NOMO-1 treated with dmso at 0.1 percent for 144 hours (cell line): ENCODE data around the gene HDGFL3.

Experiments used
- DNase-seq: peaks from one replicate; lab custom pipeline; 2025; ENCODE audit not compliant: unreplicated experiment; lab: John Stamatoyannopoulos, UW

Gene HDGFL3

DNA sequence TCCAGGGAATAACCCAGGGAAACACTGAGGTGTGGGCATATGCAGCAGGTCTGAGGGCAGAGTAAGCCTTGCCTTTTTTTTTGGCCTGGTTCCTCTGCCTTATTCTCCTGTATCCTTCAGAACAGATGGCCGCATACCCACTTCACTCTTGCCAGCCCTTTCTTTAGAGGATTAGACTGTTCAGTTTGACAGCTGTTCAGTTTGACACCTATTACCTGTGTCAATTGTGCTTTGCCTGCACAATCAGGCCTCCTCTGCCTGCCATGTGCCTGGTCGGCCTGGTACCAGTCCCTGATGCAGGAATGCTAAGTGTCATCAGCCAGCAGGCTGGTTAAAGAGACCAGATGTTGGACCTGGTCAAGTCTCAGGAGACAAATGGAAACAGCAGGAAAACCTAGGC is 77.8 kb downstream of the HDGFL3 start:
- DNase-seq = no peak

DNA sequence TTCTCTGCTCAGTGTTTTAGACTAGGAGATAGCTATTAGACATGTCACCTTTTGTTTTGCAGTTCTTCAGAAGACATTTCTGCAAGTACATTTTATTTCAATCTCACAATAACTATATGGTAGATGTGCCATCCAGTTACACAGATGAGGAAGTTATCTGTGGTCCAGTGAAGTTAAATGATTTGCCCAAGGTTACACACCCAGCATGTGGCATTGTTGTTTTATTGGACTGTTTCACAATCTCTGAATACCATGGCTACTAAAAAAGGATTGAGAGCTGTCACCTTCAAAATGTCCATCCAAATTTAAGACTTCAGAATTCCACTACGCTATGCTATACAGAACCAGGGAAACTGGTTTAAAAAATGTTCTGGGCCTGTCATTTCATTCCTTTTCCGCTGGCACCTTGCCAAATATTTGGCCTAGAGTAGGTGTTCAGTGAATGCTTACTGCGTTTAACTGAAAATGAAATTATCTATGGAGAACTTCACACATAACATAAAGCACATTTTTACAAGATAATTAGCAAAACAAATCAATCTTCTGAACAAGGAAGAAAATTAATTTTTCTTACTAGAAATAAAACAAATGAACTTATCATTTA is 80.0 kb downstream of the HDGFL3 start:
- DNase-seq = no peak

DNA sequence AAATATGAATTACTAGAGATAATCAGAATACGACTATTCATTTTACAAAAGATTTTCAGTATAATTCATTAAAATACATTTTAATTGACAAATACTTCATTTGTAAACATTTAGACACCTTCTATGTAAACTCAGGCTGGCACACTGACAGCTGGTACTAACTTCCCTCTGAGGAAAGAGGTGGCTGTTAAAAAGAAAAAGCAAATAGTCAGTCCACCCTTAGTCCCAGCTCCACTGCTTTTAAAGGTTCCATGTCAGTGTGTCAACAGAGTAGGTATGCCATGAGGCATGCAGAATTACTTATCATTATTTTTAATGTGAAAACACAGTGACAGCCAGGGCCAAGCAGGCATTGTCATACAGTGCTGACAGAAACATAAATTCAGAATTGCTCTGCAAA is 84.1 kb downstream of the HDGFL3 start:
- DNase-seq = no peak

- DNase-seq = no peak
Measured at GRCh38 chr15:83119968-83120581, 87.5 kb downstream of the HDGFL3 start.

GRCh38 chr15:83118968-83119367 is 88.7 kb downstream of the HDGFL3 start:
- no peak for DNase-seq

DNA sequence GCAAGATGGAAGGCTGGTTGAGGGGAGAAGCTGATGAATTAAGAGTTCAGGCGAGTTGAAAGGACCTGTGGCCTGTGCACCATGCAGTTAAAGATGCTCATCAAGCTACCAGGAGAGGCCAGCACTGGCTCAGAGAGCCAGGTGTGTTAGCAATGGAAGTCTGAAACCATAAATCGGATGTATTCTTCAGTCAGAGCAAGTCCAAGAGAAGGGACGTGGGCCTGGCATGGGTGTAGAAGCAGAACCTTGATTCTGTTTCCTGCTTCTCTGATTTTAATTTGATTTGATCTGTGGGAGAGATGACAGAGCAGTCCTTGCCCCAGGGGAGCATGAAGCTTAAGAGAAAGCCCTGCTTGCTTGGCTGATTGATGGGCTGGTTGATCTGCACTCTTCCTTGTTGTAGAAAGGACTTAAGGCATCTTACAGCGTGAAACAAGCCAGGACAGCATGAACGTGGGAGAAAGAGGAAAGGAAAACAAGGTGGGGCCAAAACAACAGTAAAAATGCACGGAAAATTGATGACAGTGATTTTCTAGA is 89.3 kb downstream of the HDGFL3 start:
- DNase-seq = no peak

DNA sequence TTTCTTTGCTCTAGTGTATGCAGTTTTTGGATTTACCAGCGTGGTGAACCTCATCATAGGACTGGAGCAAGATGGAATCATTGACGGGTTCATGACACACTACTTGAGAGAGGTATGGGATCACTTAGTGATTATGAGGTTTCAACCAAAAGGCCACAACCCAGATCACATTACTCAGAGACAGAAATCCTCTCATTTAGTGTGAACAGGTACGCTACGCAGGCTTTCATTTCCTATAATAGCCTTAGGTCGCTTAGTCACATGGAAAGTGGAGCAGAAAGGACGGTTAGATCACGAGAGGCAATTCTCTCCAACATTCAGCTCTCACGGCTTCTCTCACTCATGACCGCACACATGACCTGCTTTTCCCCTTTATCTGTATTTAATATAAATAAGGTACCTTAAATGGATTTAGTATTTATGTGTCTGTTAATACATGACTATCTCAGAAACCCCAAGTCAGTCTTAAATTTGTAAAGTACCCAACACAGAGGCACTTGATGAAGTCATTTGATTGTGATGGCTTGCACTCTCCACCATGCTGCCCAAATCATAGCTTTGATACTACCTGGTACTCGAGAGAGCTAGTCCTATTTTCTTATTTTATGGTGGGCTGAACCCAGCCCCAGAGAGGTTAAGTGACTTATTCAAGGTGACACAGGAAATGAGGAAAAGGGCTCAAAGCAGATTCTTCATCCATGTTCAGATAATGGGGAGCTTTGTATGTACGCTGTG is 91.6 kb downstream of the HDGFL3 start:
- DNase-seq = no peak

DNA sequence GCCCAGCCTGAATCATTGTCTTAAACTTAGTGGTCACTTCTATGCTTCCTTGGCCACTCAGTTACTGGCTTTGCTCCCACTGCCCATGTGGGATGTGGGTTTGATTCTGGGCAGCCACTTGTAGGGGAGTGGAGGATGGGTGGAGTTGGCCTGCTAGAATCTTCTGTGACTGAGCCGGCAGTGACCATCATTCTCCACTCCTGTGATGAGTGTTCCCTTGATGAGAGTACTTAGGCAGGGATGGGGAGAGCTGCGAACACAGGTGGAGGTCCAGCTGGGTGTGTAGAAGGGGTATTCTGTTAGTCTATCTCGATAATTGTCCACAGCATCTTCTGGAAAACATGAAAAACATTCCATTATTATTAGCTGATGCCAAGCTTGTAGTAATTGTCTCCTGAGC is 92.2 kb downstream of the HDGFL3 start:
- no peak for DNase-seq

GRCh38 chr15:83114856-83115255 is 92.8 kb downstream of the HDGFL3 start:
- DNase-seq = no peak

DNA sequence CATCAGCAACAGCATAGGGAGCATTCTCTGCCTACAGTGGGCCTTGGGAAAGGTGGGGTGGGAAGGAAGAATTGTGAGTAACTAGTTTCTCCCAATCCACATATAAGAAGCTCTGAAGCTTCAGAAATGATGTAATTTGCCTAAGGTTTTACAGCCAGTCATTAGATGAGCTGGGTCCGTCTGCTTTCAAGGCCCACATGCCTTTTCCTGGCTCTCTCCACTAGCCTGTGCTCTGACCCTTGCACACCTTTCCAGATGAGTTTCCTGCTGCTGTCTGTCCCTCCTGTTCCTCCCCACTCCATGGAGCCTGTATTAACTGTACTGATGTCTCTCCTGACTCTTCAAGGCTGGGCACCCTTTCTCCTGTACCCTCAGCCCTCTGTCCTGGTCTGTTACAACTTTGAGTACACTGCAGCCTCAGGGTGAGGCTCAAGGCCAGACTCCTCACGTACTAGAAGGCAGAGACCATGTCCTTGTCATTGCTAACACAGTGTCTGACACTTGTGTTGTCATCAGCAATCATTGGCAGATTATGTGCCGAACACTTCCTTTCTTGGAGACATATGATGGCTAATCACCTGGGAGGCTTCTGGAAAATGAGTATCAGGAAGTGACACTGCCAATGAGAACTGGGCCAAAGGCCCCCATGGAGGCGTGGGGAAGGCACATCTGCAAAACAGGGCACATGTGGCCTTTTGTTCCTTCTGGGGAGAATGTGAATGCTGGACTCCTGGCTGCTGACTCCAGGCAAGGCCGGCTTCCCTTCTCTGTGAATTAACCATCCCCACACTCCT is 93.5 kb downstream of the HDGFL3 start:
- DNase-seq = no peak

DNA sequence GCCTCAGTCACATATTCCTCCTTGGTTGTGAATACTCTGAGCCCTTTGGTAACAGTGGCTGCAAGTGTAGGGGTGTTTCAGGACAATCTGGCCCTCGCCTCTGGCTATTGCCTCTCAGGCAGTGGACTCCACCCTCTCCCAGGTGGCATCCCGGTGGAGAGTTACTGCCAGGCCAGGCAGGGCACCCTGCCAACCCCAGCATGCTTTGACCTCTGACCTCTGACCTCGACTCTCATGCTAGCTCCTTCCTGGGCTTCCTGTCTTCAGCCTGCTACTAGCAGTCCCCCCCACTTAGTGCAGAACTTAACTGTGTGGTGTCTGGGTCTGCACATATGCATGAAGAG is 94.7 kb downstream of the HDGFL3 start:
- no peak for DNase-seq

DNA sequence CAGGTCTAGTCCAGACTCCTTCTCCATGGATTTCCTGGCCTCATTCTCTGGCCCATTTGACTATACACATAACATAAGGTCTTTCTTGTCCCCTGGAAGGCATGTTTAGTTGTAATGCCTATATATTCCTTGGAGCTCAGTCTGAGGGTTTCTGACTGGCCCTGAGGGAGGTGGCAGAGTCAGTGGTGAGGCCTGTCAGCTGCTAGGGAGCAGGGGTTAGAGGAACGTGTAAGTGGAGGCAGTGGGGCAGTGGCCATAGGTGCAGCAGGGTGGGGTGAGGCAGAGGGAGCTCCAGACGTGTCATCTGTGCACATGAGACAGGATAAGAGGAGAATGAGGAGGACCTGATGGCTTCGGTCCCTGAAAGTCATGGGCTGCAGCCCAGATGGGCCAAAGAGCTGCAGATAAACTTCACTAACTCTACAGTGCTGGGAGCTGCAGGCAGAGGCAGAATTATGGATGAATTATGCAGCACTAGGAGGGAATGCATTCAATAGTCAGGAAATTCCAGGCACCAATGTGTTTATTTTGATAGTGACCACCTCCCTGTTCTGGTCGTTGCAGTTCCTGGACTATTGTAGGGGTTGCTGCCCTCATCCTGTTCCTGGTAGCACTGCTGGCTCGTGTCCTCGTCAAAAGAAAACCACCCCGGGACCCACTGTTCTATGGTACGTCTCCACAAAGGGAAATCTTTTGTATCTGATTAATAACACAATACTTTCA is 95.2 kb downstream of the HDGFL3 start:
- no peak for DNase-seq

DNA sequence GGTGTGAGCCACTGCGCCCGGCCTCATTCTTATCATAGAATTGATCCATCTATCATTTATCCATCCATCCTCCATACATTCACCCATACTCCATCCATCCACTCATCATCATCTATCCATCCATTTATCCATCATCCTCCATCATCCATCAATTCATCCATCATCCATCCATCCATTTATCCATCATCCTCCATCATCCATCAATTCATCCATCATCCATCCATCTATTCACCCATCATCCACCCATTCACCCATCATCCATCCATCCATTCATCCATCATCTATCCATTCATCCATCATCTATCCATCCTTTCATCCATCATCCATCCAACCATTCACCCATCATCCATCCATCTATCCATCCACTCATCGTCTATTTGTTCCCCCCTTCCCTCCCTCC is 96.5 kb downstream of the HDGFL3 start:
- no peak for DNase-seq

DNA sequence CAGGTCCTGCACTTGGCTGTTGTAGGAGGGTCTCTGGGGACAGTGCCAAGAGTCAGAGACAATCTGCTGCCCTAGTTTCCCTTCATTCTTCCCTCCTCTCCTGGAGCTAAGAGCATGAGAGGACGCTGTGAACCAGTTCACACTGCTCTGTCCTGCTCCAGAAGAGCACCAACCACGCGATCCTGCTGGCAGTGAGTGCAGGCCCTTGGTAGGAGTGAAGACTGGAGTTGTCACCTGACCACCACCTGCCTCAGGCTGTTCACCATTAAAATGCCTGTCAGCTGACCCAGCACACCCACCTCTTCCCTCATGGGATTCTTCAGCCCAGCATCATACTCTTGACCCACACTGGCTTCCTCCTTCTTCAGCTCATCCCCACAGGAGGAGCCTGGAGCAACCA is 97.2 kb downstream of the HDGFL3 start:
- no peak for DNase-seq

DNA sequence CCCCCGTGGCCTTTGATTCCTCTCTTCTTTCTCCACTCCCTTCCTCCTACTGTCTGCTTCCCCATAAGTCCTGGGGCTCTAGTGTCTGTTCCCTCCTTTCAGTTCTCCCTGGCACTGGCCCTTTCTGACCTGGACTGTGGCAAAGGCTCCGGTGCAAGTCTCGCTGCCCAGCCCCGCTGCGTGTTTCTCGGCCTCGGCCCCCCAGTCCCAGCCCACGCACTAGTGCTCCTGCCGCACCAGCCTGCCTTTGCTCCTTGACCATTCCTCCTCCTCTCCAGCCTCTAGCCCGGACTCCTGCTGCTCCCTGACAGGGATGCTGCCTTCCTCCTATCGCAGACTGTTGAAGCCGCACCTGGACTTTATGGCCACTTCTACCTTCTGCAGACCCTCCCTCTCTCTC is 98.1 kb downstream of the HDGFL3 start:
- no peak for DNase-seq

DNA sequence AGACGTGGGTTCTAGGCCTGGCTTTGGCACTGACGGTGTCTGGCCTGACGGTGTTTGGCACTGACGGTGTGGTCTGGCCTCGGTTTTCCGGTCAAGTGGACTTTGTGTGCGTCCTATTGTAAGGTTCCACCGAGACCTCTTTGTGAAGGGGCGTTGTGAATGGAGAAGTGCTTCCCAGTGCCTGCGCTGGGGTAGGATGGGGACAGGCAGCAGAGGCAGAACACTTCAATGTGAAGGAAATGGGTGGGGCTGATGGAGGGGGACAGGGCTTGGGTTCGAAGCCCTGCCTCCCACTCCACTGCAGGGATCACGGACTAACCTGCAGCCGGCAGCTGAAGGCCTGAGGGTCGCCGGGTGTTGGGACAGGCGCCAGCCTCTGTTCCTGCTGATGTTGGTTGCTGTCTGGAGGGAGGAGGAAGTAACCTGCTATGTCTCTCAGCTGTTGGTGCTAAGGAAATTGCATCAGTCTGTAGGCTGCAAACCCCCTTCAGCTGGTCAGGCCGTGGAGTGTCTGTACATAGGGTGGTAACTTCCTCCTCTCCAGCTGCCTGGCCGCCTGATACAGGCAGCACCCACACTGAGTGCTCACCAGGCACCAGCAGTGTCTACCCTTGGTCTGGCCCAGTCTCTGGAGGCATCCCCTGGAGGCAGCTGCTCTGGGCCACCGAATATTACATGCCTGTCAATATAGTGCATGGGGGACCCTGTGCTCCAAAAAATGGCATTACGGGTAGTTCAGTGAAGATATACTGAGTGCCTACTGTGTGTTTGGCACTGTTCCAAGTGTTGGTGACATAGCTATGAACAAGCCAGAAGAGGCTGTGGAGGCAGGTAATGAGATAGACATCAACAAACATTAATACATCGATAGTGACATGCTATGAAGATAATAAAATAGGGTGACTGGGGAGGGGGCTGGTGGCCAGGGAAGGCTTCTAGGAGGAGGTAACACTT is 99.1 kb downstream of the HDGFL3 start:
- peak; percentile 91 for DNase-seq

GRCh38 chr15:83107841-83108181 is 99.8 kb downstream of the HDGFL3 start:
- no peak for DNase-seq

- DNase-seq = no peak
Measured at GRCh38 chr15:83106994-83107840, 100.4 kb downstream of the HDGFL3 start, which contains the start of gene TM6SF1. TM6SF1 (plus strand) TSS chr15:83107645; CDS start chr15:83107681, 36 bp downstream.

- no peak for DNase-seq
Measured at GRCh38 chr15:83105440-83105839, 102.2 kb downstream of the HDGFL3 start.
